GM19328 (cell line): ENCODE data around the gene ERC1.
"Not testable (repeated sequence)": the region's sequence is repeated elsewhere in the genome, so short reads cannot be mapped to it uniquely, and the experiment has no call there.

Experiments
- ATAC-seq: cut with Tn5 transposase; IDR thresholded peaks from one replicate; pipeline ENCODE4 v1.9.1; 2021; ENCODE audit warnings: mild to moderate bottlenecking, moderate library complexity; ENCODE audit not compliant: unreplicated experiment

Gene ERC1

GRCh38 chr12:1213205-1213604 lies 222.2 kb downstream of the ERC1 start:
- no peak for ATAC-seq

GRCh38 chr12:1213618-1214205 lies 222.7 kb downstream of the ERC1 start:
- no peak for ATAC-seq

GRCh38 chr12:1216560-1216959 lies 225.5 kb downstream of the ERC1 start:
- ATAC-seq, result no peak

GRCh38 chr12:1217191-1217949 lies 226.3 kb downstream of the ERC1 start:
- ATAC-seq, result no peak

- no peak for ATAC-seq
These were observed 227.3 kb downstream of the ERC1 start for GRCh38 chr12:1218369-1218768.

GRCh38 chr12:1220127-1221092 lies 229.4 kb downstream of the ERC1 start:
- no peak for ATAC-seq

- ATAC-seq, result no peak
These were observed 232.0 kb downstream of the ERC1 start for GRCh38 chr12:1222858-1223639.

GRCh38 chr12:1226951-1227350 lies 235.9 kb downstream of the ERC1 start:
- ATAC-seq, result no peak

- ATAC-seq, result no peak
These were observed 243.1 kb downstream of the ERC1 start for GRCh38 chr12:1234073-1234472.

GRCh38 chr12:1246637-1247036 lies 255.6 kb downstream of the ERC1 start:
- ATAC-seq, result no peak

- ATAC-seq, result no peak
These were observed 259.6 kb downstream of the ERC1 start for GRCh38 chr12:1250641-1251040.

- no peak for ATAC-seq
These were observed 261.7 kb downstream of the ERC1 start for GRCh38 chr12:1252758-1253157.

GRCh38 chr12:1255125-1255524 lies 264.1 kb downstream of the ERC1 start:
- not testable (repeated sequence) for ATAC-seq

GRCh38 chr12:1255854-1256253 lies 264.8 kb downstream of the ERC1 start:
- ATAC-seq, result not testable (repeated sequence)

- no peak for ATAC-seq
These were observed 265.3 kb downstream of the ERC1 start for GRCh38 chr12:1256285-1256684.

- ATAC-seq, result no peak
These were observed 266.0 kb downstream of the ERC1 start for GRCh38 chr12:1256991-1257390.

GRCh38 chr12:1262011-1262410 lies 271.0 kb downstream of the ERC1 start:
- no peak for ATAC-seq

GRCh38 chr12:1267243-1267642 lies 276.2 kb downstream of the ERC1 start:
- no peak for ATAC-seq

GRCh38 chr12:1272142-1272541 lies 281.1 kb downstream of the ERC1 start:
- ATAC-seq, result no peak

GRCh38 chr12:1273051-1273450 lies 282.0 kb downstream of the ERC1 start:
- no peak for ATAC-seq

GRCh38 chr12:1277905-1278304 lies 286.9 kb downstream of the ERC1 start:
- ATAC-seq, result no peak
